ENCODE results near the gene PSMD7.

Gene PSMD7

GRCh38 chr16:74296432-74297144, at the start of gene PSMD7:
TSS of gene PSMD7 (plus strand) at chr16:74296814. CDS start at chr16:74296915, 101 bp downstream.
- TF ChIP-seq CTCF (IDR thresholded peaks at IDR 0.05; ENCODE audit: extremely low read depth, missing control alignments): no peak
- DNase-seq (ENCODE audit: low spot score): peak; percentile 87

GRCh38 chr16:74249254-74249653, 47.4 kb upstream of the PSMD7 start:
- no peak for DNase-seq (ENCODE audit: low spot score)
- no peak for TF ChIP-seq CTCF (IDR thresholded peaks at IDR 0.05; ENCODE audit: extremely low read depth, missing control alignments)

GRCh38 chr16:74249846-74250245, 46.8 kb upstream of the PSMD7 start:
- no peak for DNase-seq (ENCODE audit: low spot score)
- no peak for TF ChIP-seq CTCF (IDR thresholded peaks at IDR 0.05; ENCODE audit: extremely low read depth, missing control alignments)

GRCh38 chr16:74252329-74252728, 44.3 kb upstream of the PSMD7 start:
- DNase-seq (ENCODE audit: low spot score): no peak
- no peak for TF ChIP-seq CTCF (IDR thresholded peaks at IDR 0.05; ENCODE audit: extremely low read depth, missing control alignments)

- no peak for TF ChIP-seq CTCF (IDR thresholded peaks at IDR 0.05; ENCODE audit: extremely low read depth, missing control alignments)
- DNase-seq (ENCODE audit: low spot score): no peak
These were observed 43.3 kb upstream of the PSMD7 start for GRCh38 chr16:74253161-74253938.

- TF ChIP-seq CTCF (IDR thresholded peaks at IDR 0.05; ENCODE audit: extremely low read depth, missing control alignments): no peak
- peak; percentile 6 for DNase-seq (ENCODE audit: low spot score)
These were observed 39.6 kb upstream of the PSMD7 start for GRCh38 chr16:74257061-74257460.

GRCh38 chr16:74261068-74261467, 35.5 kb upstream of the PSMD7 start:
- no peak for TF ChIP-seq CTCF (IDR thresholded peaks at IDR 0.05; ENCODE audit: extremely low read depth, missing control alignments)
- no peak for DNase-seq (ENCODE audit: low spot score)

Data from GM20000 (cell line).